SU-DHL-6 (cell line): ENCODE data around the gene SERPINB6.

Experiments used
- H2AFZ ChIP-seq: fragments of 200-600 bp; sonication (generic); 2 replicates; pipeline ENCODE4 v1.6.1; 2014; ENCODE audit warnings: low read depth, mild to moderate bottlenecking, moderate library complexity, mixed read lengths, antibody characterized with exemption, low read length; ENCODE audit not compliant: severe bottlenecking
- H3F3A ChIP-seq: fragments of 200-600 bp; shearing (Covaris generic); 2 replicates; pipeline ENCODE4 v1.6.0; 2016; ENCODE audit warnings: antibody characterized with exemption, mild to moderate bottlenecking; ENCODE audit not compliant: insufficient read depth
- H3K27ac ChIP-seq: fragments of 200-600 bp; sonication (generic); 2 replicates; pipeline ENCODE4 v1.5.1; 2016; ENCODE audit warnings: low read depth, mild to moderate bottlenecking, low read length, moderate library complexity, mixed read lengths
- H3K27me3 ChIP-seq: fragments of 200-600 bp; sonication (generic), shearing (Covaris generic); 2 replicates; pipeline ENCODE4 v1.6.0; 2014; ENCODE audit warnings: mild to moderate bottlenecking, low read length
- H3K36me3 ChIP-seq: fragments of 200-600 bp; sonication (generic); 2 replicates; pipeline ENCODE4 v1.6.1; 2014; ENCODE audit warnings: mild to moderate bottlenecking, low read length, mixed read lengths
- H3K4me2 ChIP-seq: fragments of 300-600, 200-600 bp; shearing (Covaris generic), sonication (generic); 2 replicates; pipeline ENCODE4 v1.6.0; 2014; ENCODE audit warnings: low read length, low read depth, mild to moderate bottlenecking; ENCODE audit not compliant: poor library complexity, severe bottlenecking
- H3K4me3 ChIP-seq: fragments of 200-600 bp; sonication (generic); 2 replicates; pipeline ENCODE4 v1.5.1; 2014; ENCODE audit warnings: antibody characterized with exemption, low read length, mild to moderate bottlenecking, mixed read lengths; ENCODE audit not compliant: insufficient read depth, poor library complexity, severe bottlenecking
- H3K79me2 ChIP-seq: fragments of 200-600 bp; sonication (generic); 2 replicates; pipeline ENCODE4 v1.6.1; 2014; ENCODE audit warnings: mild to moderate bottlenecking, low read length, moderate library complexity; ENCODE audit not compliant: insufficient read depth
- H3K9ac ChIP-seq: fragments of 200-600 bp; sonication (generic); 2 replicates; pipeline ENCODE4 v1.7.0; 2014; ENCODE audit warnings: mild to moderate bottlenecking, low read length
- H3K9me2 ChIP-seq: fragments of 200-600 bp; sonication (generic); replicated peaks from 2 replicates; pipeline ENCODE4 v1.6.1; 2014; ENCODE audit warnings: low read length; ENCODE audit not compliant: insufficient read depth
- H3K9me3 ChIP-seq: fragments of 200-600 bp; sonication (generic); 2 replicates; pipeline ENCODE4 v1.6.1; 2014; ENCODE audit warnings: low read length, mixed read lengths; ENCODE audit not compliant: insufficient read depth
- H4K20me1 ChIP-seq: fragments of 200-600 bp; sonication (generic); 2 replicates; pipeline ENCODE4 v1.6.1; 2014; ENCODE audit warnings: low read depth, mild to moderate bottlenecking, antibody characterized with exemption, low read length, moderate library complexity, mixed read lengths
- CTCF ChIP-seq: fragments of 200-600 bp; sonication (generic); IDR thresholded peaks from one replicate; pipeline ENCODE4 v1.5.1; 2017; ENCODE audit warnings: antibody characterized with exemption, mild to moderate bottlenecking, low read length, moderate library complexity; ENCODE audit not compliant: insufficient read depth, poor library complexity, severe bottlenecking
- EZH2phosphoT487 ChIP-seq: fragments of 200-600 bp; sonication (generic), shearing (Covaris generic); conservative IDR thresholded peaks from 2 replicates; pipeline ENCODE4 v1.6.1; 2018; ENCODE audit warnings: mild to moderate bottlenecking, antibody characterized with exemption, low read length, moderate library complexity, mixed read lengths

Gene SERPINB6

GRCh38 chr6:2918936-2919335 is 52.4 kb downstream of the SERPINB6 start:
- H2AFZ ChIP-seq = peak overlapping the region; percentile 5
- H3K9me3 ChIP-seq = no peaks in the 10 kb centered on the region
- H3K4me2 ChIP-seq = peak overlapping the region; percentile 5
- no peak overlapping the region for H3K27ac ChIP-seq
- H3K4me3 ChIP-seq = no peak overlapping the region
- no peaks in the 10 kb centered on the region for H3K79me2 ChIP-seq
- H4K20me1 ChIP-seq = no peaks in the 10 kb centered on the region
- no peak for TF ChIP-seq EZH2phosphoT487
- TF ChIP-seq CTCF = no peak
- H3K27me3 ChIP-seq = no peaks in the 10 kb centered on the region
- H3F3A ChIP-seq = no peaks in the 10 kb centered on the region; the same call in 1 of the 2 replicates
- no peak overlapping the region for H3K9ac ChIP-seq
- no peaks in the 10 kb centered on the region for H3K9me2 ChIP-seq
- no peaks in the 10 kb centered on the region for H3K36me3 ChIP-seq

- TF ChIP-seq EZH2phosphoT487 = no peak
- no peak for TF ChIP-seq CTCF
- Histone ChIP-seq H3K9ac (no peak overlapping the region), H3K36me3 (no peaks in the 10 kb centered on the region), H3K9me3 (no peaks in the 10 kb centered on the region), H3K79me2 (no peaks in the 10 kb centered on the region), H3K27me3 (no peaks in the 10 kb centered on the region), H3K4me3 (no peak overlapping the region), H3K27ac (no peak overlapping the region), H3K4me2 (no peak overlapping the region), H3K9me2 (no peaks in the 10 kb centered on the region), H2AFZ (no peak overlapping the region), H3F3A (no peaks in the 10 kb centered on the region; the same call in 1 of the 2 replicates), H4K20me1 (no peaks in the 10 kb centered on the region)
Observed at GRCh38 chr6:2917801-2918445, 53.4 kb downstream of the SERPINB6 start.

- Histone ChIP-seq H3F3A (peaks cover 4% of the 10 kb centered on the region; the same call in 1 of the 2 replicates), H3K27me3 (no peaks in the 10 kb centered on the region), H3K27ac (no peak overlapping the region), H3K4me2 (no peak overlapping the region), H3K9me3 (no peaks in the 10 kb centered on the region), H3K4me3 (no peak overlapping the region), H4K20me1 (no peaks in the 10 kb centered on the region), H3K9me2 (no peaks in the 10 kb centered on the region), H3K36me3 (no peaks in the 10 kb centered on the region), H2AFZ (no peak overlapping the region), H3K9ac (no peak overlapping the region), H3K79me2 (no peaks in the 10 kb centered on the region)
- TF ChIP-seq EZH2phosphoT487 (no peak), CTCF (no peak)
Observed at GRCh38 chr6:2917065-2917464, 54.3 kb downstream of the SERPINB6 start.
